GM12875 (cell line): ENCODE data around the gene PCNX1.

Source experiments
- H3K4me3 ChIP-seq: one replicate; pipeline ENCODE4 v1.5.1; 2011; ENCODE audit warnings: low read depth, low read length, control low read depth
- CTCF ChIP-seq: IDR thresholded peaks from 2 replicates; pipeline ENCODE4 v1.5.1; 2011; ENCODE audit warnings: low read depth, mild to moderate bottlenecking, control low read depth, inconsistent platforms, low read length, moderate library complexity, borderline replicate concordance; ENCODE audit not compliant: insufficient read depth

The PCNX1 gene

GRCh38 chr14:70890826-70891659, 16.2 kb upstream of the PCNX1 start:
- TF ChIP-seq CTCF = no peak
- H3K4me3 ChIP-seq = no peak overlapping the region

DNA sequence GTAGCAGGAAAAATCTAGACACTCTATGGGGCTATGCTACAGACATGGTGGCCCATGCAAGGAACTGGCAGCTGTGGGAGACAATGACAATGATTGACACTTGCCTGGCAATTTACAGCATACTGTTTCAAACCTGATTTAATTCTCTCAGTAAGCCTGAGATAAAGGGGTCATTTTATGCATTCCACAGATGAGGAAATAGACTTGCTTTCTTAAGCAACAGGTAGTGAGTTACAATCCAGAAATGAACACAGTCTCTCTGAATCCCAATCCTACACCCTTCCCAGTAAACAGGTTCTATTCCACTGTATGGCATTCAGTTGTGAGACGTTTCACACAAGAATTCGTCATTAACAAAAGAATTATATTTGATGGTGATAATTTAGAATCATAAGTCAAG, 15.5 kb upstream of the PCNX1 start:
- TF ChIP-seq CTCF = no peak
- no peak overlapping the region for H3K4me3 ChIP-seq

DNA sequence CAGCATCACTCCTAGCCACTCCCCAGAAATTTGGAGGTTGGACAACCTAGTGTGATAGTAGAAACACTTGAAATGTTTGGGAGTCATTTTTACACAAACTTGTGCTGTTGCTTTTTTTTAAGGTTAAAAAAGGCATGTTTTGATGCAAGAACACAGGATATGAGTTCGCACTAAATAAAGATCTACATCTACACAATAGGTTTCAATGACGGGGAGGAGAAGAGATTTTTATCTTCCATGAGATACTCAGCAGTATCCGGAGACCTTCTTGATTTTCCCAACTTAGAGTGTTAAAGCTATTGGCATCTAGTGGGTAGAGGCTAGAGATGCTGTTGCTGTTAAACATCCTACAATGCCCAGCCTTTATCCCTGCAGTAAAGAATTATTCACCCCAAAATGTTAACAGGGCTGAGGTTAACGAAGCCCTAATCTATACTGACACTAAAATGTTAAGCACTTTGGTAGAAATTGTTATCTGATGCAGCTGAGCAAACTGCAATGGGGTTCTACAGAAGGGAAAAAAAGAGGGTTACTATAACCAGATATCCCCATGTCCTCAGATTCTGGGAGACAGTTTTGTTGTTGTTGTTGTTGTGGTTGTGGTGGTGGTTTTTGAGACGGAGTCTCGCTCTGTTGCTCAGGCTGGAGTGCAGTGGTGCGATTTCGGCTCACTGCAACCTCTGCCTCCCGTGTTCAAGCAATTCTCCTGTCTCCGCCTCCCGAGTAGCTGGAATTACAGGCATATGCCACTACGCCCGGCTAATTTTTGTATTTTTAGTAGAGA, 14.0 kb upstream of the PCNX1 start:
- TF ChIP-seq CTCF = no peak
- no peak overlapping the region for H3K4me3 ChIP-seq

- H3K4me3 ChIP-seq = no peak overlapping the region
- no peak for TF ChIP-seq CTCF
These were observed 13.4 kb upstream of the PCNX1 start for GRCh38 chr14:70893858-70894291.

DNA sequence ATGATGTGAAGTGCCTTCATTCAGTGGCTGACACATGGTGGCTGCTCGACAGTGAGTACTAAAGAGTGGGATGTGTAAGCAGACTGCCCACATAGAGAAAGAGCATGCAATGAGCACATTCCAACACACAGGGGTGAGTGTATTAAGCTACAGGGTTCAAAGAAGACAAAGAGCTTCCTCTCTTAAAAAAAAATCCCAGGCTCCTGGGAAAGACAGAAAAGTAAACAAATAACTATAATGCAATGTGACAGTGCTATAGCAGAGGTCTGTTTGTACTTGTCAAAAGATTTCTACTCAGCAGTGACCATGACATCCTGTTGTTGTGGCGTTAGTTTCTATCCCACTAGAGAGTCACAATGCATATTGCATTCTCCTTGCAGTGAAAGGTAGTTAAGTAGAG, 12.4 kb upstream of the PCNX1 start:
- no peak overlapping the region for H3K4me3 ChIP-seq
- no peak for TF ChIP-seq CTCF

- no peak for TF ChIP-seq CTCF
- H3K4me3 ChIP-seq = no peak overlapping the region
These were observed 10.9 kb upstream of the PCNX1 start for GRCh38 chr14:70896317-70896716.

DNA sequence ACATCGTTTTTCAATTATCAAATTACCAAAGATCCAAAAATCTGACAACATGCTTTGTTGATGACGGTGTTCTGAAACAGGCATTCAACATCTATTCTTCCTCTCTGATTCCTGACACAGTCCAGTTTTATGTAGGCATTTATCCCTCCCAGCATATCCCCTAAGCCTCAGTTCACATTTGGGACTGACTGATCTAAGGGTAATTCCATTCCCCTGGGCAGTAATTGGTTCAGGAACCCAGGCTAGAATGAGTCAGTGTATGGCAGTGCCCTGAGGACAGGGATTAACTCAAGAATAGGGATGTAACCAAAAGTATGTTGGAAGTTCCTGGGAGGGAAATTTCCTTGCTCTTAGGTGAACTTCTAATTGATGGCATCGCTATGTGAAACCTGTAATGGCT, 10.3 kb upstream of the PCNX1 start:
- H3K4me3 ChIP-seq = no peak overlapping the region
- no peak for TF ChIP-seq CTCF
